ENCODE measurements around the gene TBPL1.

Gene TBPL1

DNA sequence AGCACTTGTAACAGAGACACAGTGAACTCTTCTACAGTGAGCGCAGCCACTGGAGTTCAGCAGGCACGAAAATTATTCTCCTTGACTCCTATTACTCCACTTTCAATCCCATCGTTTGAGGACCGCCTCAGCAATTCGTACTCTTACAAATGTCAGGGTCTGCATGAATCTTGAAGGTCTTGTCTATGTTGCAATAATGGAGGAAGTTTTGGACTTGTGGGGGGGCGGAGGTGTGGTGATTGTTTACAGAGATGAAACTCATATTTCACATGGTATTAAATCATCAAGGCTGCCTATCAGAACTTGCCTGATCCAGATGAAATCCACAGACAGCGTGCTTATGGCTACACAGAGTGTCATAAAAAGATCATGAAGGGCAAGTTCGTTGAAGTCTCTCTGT lies 57.4 kb downstream of the TBPL1 start:
- DNase-seq, result no peak

DNA sequence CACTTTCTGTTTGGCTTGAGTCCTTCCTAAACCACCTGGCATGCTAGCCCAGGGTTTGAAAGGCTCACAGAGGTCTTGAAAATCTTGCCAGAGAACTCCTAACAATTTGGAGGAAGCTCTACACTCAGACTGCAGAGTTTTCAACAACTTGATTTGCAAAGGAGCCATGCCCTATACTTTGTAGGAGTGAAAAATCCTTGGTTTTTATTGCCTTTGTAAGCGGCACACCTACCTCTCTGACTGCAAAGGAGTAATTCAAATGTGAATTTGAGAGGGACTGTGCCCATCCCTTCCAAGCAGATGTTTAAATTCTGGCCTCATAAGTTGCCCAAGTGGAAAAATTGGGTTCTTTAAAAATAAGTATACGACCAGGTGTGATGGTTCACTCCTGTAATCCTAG lies 58.0 kb downstream of the TBPL1 start:
- no peak for DNase-seq

DNA sequence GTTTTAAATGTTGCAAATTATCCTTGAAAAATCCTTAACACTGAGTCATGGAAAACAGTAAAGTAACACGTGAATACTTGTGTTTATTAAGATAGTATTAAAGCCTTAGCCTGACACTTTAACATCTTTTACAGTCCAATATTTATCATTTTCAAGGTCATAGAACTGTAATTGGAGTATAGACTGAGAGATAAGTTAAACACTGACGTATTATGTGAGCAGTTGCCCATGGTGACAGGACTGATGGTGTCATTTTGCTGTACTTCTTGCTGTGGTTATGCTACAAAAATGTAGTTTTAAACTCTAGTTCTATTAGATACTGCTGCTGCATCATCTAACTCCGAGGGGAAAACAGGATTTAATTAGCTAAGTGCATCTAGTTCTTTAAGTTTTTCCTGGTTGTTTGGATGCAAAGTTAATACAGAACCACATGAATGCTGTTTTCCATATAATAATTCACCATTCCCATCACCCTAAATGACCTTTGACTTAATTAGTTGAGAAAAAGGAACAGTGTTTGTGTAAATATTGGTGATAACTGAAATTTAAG lies 61.6 kb downstream of the TBPL1 start:
- no peak for DNase-seq

DNA sequence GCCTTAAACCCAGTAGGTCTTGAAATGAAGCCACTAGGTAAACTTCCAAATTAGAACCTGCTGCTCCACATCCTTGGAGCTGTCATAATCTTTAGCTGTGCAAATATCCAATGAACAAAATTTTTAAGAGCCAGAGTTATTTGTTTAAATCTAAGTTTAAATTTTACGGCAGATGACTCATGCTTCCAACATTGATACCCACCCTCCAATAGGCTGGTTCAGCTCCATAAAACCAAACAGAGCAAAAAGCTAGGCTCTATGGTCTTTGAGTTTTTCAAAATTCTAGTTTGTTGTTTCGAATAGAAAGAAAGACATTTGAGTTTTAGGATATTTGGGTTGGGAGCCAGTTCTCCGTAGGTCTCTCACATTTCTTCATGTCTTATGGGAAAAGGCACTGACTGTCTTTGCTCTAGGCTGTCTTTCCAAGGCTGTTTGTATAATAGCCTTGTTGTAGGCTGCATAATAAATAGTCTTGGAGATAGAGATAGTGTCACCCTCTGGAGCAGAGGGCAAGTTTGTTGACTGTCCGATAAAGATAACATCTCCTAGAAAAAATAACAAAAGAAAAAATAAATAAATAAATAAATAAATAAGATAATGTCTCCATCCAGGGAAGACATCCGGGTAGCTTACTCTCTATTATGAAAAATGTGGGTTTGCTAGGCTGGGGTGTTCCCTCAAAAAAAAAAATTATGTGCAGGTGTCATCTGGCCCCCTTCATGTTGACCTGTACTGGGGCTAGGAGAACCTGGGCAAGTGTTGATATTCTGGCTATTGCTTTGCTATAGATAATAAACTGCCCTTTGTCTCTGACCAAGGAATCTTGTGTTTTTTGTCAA lies 62.9 kb downstream of the TBPL1 start:
- DNase-seq, result no peak

DNA sequence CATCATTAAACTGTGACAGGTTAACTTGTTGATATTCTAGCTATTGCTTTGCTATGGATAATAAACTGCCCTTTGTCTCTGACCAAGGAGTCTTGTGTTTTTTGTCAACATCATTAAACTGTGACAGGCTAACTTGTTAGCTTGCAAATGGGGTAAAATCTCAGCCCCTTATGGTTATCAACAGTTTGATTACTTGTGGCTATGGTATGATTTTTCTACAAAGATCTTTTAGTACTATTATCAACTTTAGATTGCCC lies 63.5 kb downstream of the TBPL1 start:
- DNase-seq, result no peak

- no peak for DNase-seq
Observed at GRCh38 chr6:134020071-134020470, 67.0 kb downstream of the TBPL1 start.

DNA sequence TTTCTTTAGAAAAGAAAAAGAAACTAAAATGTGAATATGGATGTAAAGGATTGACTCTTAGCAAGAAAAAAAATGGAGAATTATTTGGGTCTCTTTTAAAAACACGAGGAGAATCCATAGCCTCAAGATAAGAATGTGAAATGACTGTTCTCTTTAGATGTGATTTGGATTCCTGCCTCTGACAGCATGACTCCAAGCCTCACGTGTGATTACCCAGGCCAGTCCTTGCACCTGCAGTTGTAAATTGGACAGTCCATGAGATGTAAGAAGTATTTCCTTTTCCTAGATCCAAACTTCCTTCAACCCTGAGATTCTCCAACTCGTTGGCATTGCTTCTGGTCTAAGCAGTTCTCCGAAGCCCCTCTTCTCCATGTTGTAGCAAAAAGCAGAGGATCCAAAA lies 67.5 kb downstream of the TBPL1 start:
- no peak for DNase-seq

- no peak for DNase-seq
Observed at GRCh38 chr6:134020968-134021367, 67.9 kb downstream of the TBPL1 start.

GRCh38 chr6:134021396-134022122 lies 68.5 kb downstream of the TBPL1 start:
- DNase-seq, result no peak

DNA sequence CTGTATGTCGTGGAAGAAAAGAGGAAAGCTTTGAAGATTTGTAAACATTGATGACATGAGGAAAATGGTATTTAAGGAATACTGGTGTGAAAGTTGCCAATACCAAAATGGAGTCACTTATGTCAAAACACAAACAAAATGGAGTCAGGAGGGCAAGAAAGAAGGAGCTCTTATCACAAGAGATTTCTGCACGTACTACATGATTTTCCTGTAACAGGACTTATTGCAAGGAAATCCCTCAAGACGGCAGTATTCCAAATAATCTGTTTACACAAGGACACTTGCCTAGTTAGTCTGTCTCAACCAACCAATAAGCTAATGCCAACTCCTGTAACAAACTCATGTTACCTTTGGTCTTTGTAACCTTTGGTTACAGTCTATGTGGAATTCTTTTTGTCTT lies 69.6 kb downstream of the TBPL1 start:
- no peak for DNase-seq

DNA sequence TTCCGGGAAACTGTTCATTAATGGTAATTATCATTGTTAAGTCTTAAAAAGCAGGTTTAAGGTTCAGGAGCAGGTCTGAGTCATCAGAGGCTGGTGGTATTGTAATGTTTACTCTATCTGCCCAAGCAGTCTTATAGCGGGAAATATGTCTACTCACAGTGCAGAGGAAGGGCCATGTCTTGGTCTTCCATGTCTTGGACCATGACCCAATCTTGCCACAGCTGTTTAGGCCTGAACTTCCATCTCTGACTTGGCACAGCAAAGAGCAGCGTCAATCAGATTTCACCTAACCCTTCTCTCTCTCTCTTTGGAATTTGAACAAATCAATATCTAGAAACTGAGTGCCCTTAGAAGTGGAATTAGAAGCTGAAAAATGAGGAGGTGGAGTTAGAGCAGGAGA lies 73.6 kb downstream of the TBPL1 start:
- no peak for DNase-seq

DNA sequence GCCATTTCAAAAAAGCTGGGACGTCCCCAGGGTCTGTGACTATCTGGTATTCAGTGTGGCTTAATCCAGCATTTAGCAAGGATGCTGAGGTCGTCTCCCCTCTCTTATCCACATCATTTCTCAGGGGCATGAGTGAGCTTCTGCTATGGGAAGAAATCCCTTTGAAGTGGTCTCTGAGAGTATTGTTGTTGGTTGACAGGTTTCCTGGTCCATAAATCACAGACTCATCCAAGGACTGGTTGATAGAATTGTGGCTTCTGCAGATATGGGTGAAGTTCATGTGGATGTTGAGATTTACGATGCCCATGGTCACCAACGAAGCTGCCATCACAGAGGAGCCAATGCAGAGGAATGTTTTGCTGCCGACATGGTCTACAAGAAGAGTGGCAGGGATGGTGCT lies 75.4 kb downstream of the TBPL1 start:
- DNase-seq, result no peak

GRCh38 chr6:134029495-134030455 lies 76.8 kb downstream of the TBPL1 start:
- DNase-seq, result no peak

DNA sequence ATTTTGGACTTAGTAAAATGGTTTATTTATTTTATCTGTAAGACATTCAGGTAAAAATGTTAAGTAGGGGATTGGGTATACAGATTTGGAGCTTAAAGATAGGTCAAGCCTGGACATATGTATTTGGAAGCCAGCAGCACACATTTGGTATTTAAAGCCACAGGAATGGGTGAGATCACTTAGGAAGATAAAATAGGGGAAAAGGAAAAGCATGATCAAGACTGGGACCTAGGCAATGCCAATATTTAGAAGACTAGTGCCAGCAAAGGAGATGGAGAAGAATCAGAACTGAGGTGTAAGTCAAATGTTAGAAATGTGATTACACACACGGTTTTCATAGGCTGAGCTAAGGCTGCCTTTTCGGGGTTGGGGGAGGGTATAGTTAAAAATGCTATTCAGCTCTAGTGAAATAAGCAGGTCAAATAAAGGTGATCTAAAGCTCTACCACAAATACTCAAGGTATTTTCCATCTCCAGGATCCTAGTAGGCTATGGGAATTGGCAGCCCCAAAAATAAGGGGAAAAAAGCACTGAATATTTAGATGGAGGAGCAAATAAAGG lies 78.8 kb downstream of the TBPL1 start:
- DNase-seq, result no peak

GRCh38 chr6:134034478-134034877 lies 81.5 kb downstream of the TBPL1 start:
- no peak for DNase-seq

DNA sequence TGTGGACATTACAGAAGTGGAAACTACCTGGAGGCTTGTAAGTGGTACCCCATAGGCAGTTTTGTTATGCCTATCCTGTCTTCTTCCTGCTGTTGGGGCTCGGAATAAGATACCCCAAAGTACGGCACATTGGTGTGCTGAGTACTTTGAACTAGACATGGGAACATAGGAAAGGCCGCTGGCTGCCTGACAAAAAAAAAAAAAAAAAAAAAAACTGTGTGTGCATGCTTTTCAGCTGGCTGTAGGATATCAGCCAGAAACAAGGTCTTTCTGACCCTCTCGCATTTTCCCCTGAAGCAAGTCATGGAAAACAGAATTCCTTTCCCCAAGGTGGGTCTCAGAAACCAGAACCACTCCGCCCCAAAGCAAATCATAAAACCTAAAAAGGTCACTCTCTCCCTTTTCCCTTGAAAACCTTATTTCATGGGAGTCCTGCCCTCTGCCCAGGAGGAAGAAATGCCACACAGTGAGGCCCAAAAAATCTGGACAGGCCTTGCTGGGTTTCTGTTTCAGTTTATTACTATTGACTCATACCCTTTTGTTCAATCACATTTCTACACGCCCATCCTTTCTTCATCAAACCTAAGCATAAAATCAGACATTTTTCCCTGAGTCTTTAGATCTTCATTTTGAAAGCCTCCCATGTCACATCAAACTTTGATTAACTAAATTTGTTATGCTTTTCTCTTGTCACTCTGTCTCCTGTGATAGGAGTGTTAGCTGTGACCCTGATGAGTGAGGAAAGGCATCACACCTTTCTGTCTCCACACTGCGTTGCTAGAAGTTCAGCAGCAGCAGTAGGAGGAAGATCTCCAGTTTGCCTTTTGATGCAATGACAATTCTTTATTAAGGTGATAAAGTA lies 82.2 kb downstream of the TBPL1 start:
- no peak for DNase-seq

GRCh38 chr6:134035823-134036296 lies 82.8 kb downstream of the TBPL1 start:
- no peak for DNase-seq

GRCh38 chr6:134039116-134039515 lies 86.1 kb downstream of the TBPL1 start:
- no peak for DNase-seq
